Spleen (tissue), 11 donors: ENCODE data around the gene RNPEPL1. TPM values are rescaled to one million over a fixed set of nuclear protein-coding genes. Genes with fewer than 3 reads are reported as not detected.

Source experiments
- DNase-seq: peaks from one replicate; pipeline ENCODE4 v3.0.0-alpha.2; 2020
- H3K27ac ChIP-seq, 8 donors: fragments of 200-600 bp; sonication (generic) in 7 of 8; 1 replicate in 4 of 8; 2 replicates in 4 of 8; pipeline versions ENCODE4 v1.5.0 to v1.8.0; 2016 to 2021; ENCODE audit warnings: inconsistent platforms in 4 of 8, mild to moderate bottlenecking in 4 of 8, moderate library complexity in 1 of 8
- H3K27me3 ChIP-seq, 7 donors: fragments of 200-600 bp; sonication (generic) in 6 of 7; replicated peaks in 1 of 7; 1 replicate in 4 of 7; 2 replicates in 3 of 7; pipeline versions ENCODE4 v1.5.0 to v1.8.0; 2016 to 2021; ENCODE audit warnings: inconsistent platforms in 3 of 7, mild to moderate bottlenecking in 1 of 7
- H3K36me3 ChIP-seq, 6 donors: fragments of 200-600 bp; sonication (generic) in 5 of 6; 1 replicate in 4 of 6; 2 replicates in 2 of 6; pipeline versions ENCODE4 v1.5.0 to v1.8.0; 2016 to 2021; ENCODE audit warnings: inconsistent platforms in 2 of 6
- H3K4me1 ChIP-seq, 6 donors: fragments of 200-600 bp; sonication (generic) in 5 of 6; 1 replicate in 3 of 6; 2 replicates in 3 of 6; pipeline versions ENCODE4 v1.5.0 to v1.8.0; 2016 to 2021; ENCODE audit warnings: inconsistent platforms in 3 of 6
- H3K4me3 ChIP-seq, 8 donors: fragments of 200-600 bp; sonication (generic) in 7 of 8; 1 replicate in 4 of 8; 2 replicates in 4 of 8; pipeline versions ENCODE4 v1.5.0 to v1.8.0; 2016 to 2021; ENCODE audit warnings: inconsistent platforms in 4 of 8, mild to moderate bottlenecking in 4 of 8, moderate library complexity in 2 of 8
- H3K9me3 ChIP-seq, 8 donors: fragments of 200-600 bp; sonication (generic) in 7 of 8; 1 replicate in 4 of 8; 2 replicates in 4 of 8; pipeline versions ENCODE4 v1.5.0 to v1.8.0; 2016 to 2021; ENCODE audit warnings: inconsistent platforms in 4 of 8
- POLR2A ChIP-seq, 3 donors: fragments of 450-650 bp; IDR thresholded peaks; one replicate each; pipeline ENCODE4 v1.5.1; 2017; ENCODE audit warnings: antibody characterized with exemption in 3 of 3, mild to moderate bottlenecking in 1 of 3
- POLR2AphosphoS5 ChIP-seq, 3 donors: sonication (generic); formaldehyde crosslinking; IDR thresholded peaks; one replicate each; pipeline ENCODE4 v1.5.1; 2017; ENCODE audit warnings: antibody characterized with exemption in 3 of 3
- WGBS, 5 donors: extraction: QIAGEN DNeasy Blood & Tissue Kit in 3 of 5; methylation state at CpG; one replicate each; pipeline versions ENCODE4 v1.1.5 to v1.1.7; 2013 to 2018; 5-methylcytosine and 5-hydroxymethylcytosine counted together
- intact Hi-C: fragments of 100-400 bp; cut with DNase I; formaldehyde crosslinking; loops from one replicate; pipeline ENCODE4 v1.15.0; 2023; ENCODE audit warnings: low total_unique reads
- polyA plus RNA-seq, 3 donors: library from polyadenylated mRNA; stranded (reverse); fragments of 200-250 nt; gene quantifications; one replicate each; pipeline ENCODE4 v1.2.1, GENCODE V29; 2013
- total RNA-seq, 7 donors: library from RNA; depleted of rRNA in 3 of 7; stranded (reverse); fragments of >200 nt in 3 of 7; fragmentation: NEBNext Ultra II Directional in 4 of 7; extraction: Animal tissue kit (Norgen Biotek cat#: 25700) in 4 of 7; gene quantifications; one replicate each; pipeline versions ENCODE4 v1.1.0 to v1.2.1, GENCODE V29; 2016 to 2021
- TF ChIP-seq, protein P1 (sequence below), 11 experiments: fragments of 200-600 bp in 7 of 11; fragments of 450-650 bp in 4 of 11; sonication (generic) in 4 of 11; IDR thresholded peaks in 8 of 11; conservative IDR thresholded peaks in 3 of 11; 1 replicate in 7 of 11; 2 replicates in 4 of 11; pipeline versions ENCODE4 v1.4.0 to v1.8.0; 2016 to 2021; ENCODE audit warnings: antibody characterized with exemption in 11 of 11, inconsistent platforms in 4 of 11, mild to moderate bottlenecking in 1 of 11
- donor health status: healthy with polysubstance abuse.
- donor health status: DM: no; HTN: no; CAD: no; lungs with moderate emphysema.
- donor health status: DM: no; HTN: no; CAD: no.
- donor health status: Bipolar disorder and iron deficiency.
- donor health status: healthy.
- donor health status: DM: no; HTN: no; CAD: no.
- donor health status: DM: yes; HTN: yes; CAD: no.

The RNPEPL1 gene
- total and polyA plus RNA-seq, 10 donors, result 57.2 to 165 (median 87.4) TPM

DNA sequence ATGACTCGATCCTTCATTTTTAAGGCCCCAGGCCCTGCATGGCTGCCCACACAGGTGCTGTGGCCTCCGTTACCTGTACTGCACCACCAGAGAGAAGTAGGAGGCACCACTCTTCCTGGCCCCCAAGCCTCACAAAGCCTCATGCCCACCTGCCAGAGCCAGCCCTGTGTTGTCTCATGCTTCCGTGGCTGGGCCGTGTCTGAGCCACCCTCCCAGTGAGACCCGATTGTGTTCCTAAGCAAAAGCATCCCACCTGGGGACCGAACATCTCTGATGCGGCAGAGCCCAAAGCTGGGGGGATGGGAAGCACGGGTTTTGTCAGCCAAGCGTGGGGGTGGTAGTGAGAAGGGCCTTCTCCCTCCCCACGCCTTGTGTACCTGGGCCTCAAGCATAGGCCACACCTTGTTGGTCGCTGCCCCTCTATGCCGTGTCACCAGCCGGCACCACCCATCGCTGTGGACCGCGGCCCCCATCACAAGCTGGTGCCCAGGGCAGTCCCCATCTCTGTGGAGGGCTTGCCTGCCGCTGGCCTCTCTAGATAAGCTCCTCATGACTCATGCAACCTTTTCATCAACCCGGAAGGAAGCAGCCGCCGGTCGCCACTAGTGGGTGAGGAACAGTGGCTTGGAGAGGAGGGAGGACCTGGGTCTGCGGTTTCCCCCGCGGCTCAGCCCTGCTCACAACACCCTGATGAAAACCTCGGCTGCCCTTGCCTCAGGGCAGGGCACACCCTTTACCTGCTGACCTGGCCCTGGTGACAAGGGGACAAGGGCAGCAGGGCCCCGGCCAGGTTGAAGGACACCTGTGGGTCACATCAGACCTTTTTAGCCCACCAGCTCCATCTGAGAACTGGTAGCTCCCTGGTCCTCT, 2.7 kb upstream of the RNPEPL1 start:
- Histone ChIP-seq H3K4me1 (peaks cover 58 to 88% (median 86%) of the 10 kb centered on the region in 6 donors), H3K27ac (peak overlapping the region; percentile 93 to 100 (median 96))

DNA sequence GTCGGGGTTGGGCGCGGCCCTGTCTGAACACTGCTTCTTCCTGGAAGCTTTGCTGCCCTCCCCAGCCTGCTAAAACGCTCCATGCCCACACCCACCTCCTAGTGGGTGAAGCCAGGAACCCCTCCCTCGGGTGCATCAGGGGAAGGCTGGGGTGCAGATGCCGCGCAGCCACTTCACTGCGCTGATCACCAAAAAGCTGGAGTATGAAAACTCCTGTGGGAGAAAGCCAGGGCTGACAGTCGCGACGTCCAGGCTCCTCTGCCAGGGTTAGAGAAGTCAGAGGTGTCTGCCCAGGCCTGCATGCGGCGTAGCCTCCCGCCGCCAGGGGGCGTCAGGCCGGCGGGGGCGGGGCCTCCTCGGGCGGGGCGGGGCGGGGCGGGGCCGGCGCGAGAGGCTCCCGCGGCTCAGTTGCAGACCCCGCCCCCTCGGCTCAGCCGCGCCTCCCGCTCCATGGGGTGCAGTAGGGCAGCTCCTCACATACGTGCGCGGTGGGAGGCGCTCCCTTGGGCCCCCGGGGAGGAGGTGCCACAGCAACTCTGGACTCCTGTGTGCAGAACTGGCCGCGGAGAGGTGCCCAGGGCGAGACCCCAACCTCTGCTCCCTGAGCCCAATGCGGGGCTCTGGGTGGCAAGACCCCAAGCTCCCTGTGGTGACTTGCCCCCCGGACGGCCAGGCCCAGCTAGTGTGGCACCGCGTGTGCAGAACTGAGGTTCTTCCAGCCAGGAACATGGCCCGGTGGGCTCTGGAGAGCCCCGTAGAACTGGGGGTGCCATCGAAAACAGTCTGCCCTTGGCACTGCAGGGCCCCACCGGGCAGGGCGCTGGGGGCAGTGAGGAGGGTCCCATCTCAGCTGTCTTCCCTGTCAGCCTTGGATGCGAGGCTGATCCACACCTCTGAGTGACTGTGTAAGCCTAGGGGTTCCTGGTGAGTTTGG, 1.8 kb upstream of the RNPEPL1 start:
- WGBS, 5 donors, result 0 to 8% (median 7%) methylated on average over 4 to 53 of the region's 53 CpGs
- peak in 1 of 3 donors; percentile 17 for TF ChIP-seq POLR2A (IDR thresholded peaks at IDR 0.05)
- TF ChIP-seq, protein P1, sequence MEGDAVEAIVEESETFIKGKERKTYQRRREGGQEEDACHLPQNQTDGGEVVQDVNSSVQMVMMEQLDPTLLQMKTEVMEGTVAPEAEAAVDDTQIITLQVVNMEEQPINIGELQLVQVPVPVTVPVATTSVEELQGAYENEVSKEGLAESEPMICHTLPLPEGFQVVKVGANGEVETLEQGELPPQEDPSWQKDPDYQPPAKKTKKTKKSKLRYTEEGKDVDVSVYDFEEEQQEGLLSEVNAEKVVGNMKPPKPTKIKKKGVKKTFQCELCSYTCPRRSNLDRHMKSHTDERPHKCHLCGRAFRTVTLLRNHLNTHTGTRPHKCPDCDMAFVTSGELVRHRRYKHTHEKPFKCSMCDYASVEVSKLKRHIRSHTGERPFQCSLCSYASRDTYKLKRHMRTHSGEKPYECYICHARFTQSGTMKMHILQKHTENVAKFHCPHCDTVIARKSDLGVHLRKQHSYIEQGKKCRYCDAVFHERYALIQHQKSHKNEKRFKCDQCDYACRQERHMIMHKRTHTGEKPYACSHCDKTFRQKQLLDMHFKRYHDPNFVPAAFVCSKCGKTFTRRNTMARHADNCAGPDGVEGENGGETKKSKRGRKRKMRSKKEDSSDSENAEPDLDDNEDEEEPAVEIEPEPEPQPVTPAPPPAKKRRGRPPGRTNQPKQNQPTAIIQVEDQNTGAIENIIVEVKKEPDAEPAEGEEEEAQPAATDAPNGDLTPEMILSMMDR (IDR thresholded peaks at IDR 0.05 in 8 of 11, conservative IDR thresholded peaks at IDR 0.05 in 3 of 11), result peak; percentile 80 to 100 (median 97)
- TF ChIP-seq POLR2AphosphoS5 (IDR thresholded peaks at IDR 0.05), result peak; percentile 59 to 82 (median 78)
- Histone ChIP-seq H3K27ac (peak overlapping the region; percentile 93 to 100 (median 96)), H3K36me3 (peaks cover 0 to 25% (median 0%) of the 10 kb centered on the region in 6 donors), H3K27me3 (no peaks in the 10 kb centered on the region), H3K4me1 (peaks cover 66 to 93% (median 90%) of the 10 kb centered on the region in 6 donors), H3K9me3 (no peaks in the 10 kb centered on the region), H3K4me3 (peak overlapping the region; percentile 23 to 78 (median 60))
- intact Hi-C loops, result no loop called here
- DNase-seq, result peak; percentile 99

More for the DNA sequence above, 2.7 kb upstream of the RNPEPL1 start:
- Histone ChIP-seq H3K36me3 (peaks cover 0 to 16% (median 0%) of the 10 kb centered on the region in 6 donors), H3K27me3 (no peaks in the 10 kb centered on the region), H3K9me3 (no peaks in the 10 kb centered on the region), H3K4me3 (peak overlapping the region; percentile 23 to 78 (median 60))
- DNase-seq, result peak; percentile 98
- TF ChIP-seq POLR2AphosphoS5 (IDR thresholded peaks at IDR 0.05) (peak; percentile 79 to 89 (median 88)), POLR2A (IDR thresholded peaks at IDR 0.05) (no peak)
- intact Hi-C loops, result no loop called here
- WGBS, 5 donors, result 13 to 21% (median 18%) methylated on average over 22 to 26 of the region's 26 CpGs

DNA sequence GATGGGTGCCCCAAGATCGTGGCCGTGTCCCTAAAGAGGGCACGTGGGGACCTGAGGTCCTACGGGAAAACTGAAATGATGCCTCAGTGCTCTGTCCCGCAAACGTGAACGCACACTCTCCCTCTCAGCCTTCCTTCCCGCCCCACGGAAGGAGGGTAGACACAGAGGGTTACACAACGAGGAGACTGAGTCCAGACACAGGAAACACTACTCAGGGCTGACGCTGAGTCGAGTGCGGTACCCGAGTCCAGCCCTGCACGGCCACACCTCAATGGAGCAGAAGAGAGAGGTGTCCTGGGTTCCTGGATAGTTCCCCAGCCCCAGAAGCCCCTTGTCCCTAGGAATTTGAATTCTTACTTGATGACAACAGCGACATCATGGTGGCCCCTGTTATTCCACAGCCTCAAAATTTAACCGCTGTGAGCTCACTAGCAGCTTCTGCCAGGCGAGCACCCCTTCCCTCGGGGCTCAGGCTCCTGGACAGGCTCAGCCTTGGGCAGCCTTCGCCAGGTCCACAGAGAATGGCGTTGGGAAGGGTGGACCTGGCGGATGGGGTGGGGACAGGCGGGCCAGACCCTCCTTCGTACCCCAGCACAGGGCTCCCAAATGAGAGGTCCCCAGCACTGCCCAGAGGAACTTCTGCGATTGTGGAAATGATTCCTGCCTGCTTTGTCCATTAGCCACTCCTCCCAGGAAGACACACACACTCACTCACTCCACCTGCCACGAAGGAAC, 980 bp upstream of the RNPEPL1 start:
- Histone ChIP-seq H3K9me3 (no peaks in the 10 kb centered on the region), H3K4me1 (peaks cover 58 to 93% (median 84%) of the 10 kb centered on the region in 6 donors), H3K27ac (peak overlapping the region; percentile 93 to 100 (median 96)), H3K36me3 (peaks cover 0 to 34% (median 1%) of the 10 kb centered on the region in 6 donors), H3K4me3 (peak overlapping the region; percentile 53 to 78 (median 60)), H3K27me3 (no peaks in the 10 kb centered on the region)
- TF ChIP-seq POLR2AphosphoS5 (IDR thresholded peaks at IDR 0.05) (no peak), POLR2A (IDR thresholded peaks at IDR 0.05) (no peak)
- TF ChIP-seq, protein P1 (IDR thresholded peaks at IDR 0.05 in 8 of 11, conservative IDR thresholded peaks at IDR 0.05 in 3 of 11), result no peak
- intact Hi-C loops, result no loop called here
- 22 to 39% (median 30%) methylated on average over 20 to 26 of the region's 26 CpGs for WGBS, 5 donors
- peak; percentile 86 for DNase-seq
